Astrocyte of the hippocampus (primary cell): ENCODE measurements around the gene KLHL28.
A peak's percentile ranks its signal among the peaks of the same experiment; 100 is the strongest.

Experiments
- DNase-seq: peaks from one replicate; pipeline ENCODE4 v3.0.0; 2011; ENCODE audit warnings: low read depth, low spot score

Gene KLHL28

DNA sequence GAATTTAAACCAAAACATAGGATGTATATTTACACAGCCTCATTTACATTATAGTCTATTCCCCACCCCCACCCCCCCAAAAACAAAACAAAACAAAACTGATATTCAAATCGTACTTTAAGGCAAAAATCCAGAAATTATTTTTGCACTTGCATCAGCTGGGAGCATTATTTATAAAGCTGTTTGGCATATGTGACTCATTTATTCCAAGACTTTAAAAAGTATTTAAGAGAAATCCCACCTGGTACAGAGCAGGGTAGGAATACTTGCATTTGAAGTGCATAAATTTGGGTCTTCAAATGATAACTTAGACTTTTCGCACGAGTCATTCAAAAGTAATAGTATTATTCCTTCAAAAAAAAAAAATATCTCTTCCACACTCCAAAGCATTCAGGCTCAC is 1.1 kb downstream of the KLHL28 start:
- no peak for DNase-seq

DNA sequence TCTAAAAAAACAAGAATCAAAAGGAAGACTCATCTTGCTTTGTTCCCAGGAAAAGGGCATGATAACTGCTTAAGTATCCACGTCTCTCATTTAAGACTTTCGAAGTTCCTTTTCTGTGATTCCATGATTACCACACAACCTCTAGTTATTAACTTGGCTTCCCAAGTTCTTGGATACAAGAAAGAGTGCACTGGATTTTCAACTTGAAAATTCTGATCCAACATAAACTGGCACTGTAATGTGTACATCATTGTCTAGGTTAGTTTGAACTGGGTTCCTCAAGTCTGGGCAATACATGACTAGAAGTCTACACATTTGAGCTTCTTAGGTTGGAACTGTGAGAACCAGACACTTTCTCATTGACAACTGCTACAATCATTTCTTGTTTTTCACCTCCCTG is 1.6 kb downstream of the KLHL28 start:
- no peak for DNase-seq

DNA sequence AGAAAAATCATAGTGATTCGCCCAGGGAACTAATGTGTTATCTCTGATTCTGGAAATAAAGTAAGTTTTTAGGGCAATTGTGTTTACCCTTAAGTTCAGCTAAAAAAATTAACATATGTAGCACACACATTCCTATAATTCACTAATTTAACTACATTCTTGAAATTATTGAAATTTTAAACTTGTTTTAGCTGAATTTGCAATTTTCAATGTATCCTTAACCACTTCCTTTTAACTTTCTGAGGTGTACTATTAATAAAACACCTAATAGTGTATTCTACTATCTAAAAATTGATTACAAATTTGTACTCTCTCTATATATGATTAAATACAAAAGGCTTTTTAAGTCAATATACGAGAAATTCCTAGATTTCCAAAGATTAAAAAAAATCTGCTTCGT is 2.2 kb downstream of the KLHL28 start:
- no peak for DNase-seq

DNA sequence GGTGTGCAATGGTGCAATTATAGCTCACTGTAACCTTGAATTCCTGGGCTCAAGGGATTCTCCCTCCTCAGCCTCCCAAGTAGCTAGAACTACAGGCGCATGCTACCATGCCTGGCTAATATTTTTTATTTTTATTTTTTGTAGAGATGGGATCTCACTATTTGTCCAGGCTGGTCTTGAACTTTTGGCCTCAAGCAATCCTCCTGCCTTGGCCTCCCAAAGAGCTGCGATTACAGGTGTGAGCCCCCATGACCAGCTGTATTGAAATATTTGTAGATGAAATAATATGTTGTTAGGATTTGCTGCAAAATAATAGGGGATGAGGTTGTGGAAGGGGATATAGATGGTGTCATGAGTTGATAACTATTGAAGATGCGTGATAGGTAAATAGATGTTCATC is 4.9 kb downstream of the KLHL28 start:
- DNase-seq: no peak

DNA sequence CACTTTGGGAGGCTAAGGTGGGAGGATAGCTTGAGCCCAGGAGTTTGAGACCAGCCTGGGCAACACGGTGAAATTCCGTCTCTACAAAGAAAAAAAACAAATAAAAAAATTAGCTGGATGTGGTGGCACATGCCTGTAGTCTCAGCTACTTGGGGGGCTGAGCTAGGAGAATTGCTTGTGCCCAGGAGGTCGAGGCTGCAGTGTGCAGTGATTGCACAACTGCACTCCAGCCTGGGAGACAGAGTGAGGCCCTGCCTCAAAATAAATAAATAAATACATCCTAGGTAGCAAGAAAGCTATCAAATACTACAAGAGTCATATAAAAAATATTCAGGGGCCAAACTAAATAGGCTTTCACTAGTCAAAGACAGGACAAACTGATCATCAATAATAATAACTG is 6.2 kb downstream of the KLHL28 start:
- DNase-seq: no peak

DNA sequence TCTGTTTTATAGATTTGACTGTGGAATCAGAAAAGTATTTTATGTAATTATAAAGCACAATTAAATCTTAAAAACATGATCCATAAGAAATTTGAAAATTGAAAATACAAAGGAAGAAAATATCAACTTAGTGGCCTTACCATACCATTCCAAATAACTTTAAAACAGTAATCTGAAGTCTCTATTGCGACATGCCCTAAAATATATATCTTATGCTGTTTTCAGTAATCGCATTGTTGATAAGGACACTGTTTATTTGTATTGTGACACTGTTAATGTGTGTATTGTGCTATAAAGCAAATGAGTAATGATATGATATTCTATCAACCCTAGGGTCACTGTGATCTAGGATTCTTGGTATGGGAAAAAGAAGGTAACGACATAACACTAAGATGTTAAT is 7.0 kb downstream of the KLHL28 start:
- DNase-seq: no peak

DNA sequence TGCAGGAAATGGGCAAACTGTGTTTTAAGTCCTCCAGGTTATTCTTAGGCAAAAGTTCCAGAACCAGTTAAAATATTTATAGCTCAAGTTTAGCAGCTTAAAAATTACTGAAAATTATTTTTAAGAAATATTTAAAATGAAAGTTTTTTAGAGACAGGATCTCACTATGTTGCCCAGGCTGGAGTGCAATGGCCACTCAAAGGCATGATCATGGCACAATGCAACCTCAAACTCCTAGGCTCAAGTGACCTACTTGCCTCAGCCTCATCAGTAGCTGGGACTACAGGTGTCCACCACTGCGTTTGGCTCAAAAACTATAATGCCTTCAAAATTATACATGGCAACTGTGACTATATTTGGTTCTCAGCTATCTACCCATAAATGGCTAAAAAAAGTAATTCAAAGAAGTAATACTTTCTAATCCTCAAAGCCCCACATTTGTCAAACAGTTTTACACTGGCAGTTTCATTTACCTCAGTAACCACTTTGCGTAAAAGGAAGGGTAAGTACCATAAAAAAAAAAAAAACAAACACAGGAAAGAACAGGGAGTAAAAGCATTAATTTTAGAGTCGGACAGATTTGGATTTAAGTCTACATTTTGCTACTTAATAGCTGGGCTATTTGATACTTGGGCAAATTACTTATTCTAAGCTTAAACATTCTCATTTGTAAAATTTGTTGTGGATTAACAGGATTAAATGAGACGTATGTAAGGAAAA is 9.2 kb downstream of the KLHL28 start:
- no peak for DNase-seq

DNA sequence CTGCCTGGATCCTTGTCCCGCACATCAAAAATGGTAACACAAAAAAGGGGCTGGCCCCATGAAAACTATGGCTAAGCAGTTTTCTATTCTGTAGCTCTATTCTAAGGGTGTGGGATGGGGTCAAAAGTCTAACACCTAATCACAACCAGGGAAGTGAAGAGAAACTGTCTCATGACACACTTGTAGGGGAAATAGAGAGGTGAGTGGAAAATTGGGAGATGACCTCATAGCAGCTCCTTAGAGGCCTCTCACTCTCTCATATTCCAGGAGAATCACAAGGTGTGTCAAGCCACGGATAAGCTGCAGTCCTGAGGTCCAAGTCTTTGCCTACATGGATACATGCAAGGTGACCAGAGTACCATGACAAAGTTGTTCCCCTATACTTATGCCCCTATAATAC is 10.7 kb downstream of the KLHL28 start:
- no peak for DNase-seq

DNA sequence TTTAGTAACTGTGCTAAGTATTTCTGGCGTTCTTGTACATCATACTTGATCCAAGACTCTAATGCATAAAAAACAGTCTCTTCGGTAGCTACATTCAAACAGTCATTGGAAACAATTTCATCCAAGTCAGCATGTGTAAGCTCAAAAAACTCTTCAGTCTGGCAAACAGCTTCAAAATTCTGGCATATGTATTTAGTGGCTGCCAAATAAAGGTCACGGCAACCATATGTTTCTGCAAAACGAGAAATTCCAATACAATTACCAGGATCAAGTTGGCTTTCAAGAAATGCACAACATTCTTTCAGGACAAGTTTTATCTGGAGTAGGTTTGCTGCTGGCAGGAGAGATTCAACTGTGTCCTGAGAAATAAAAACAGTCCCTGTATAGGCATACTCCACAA is 16.5 kb downstream of the KLHL28 start:
- peak; percentile 56 for DNase-seq

DNA sequence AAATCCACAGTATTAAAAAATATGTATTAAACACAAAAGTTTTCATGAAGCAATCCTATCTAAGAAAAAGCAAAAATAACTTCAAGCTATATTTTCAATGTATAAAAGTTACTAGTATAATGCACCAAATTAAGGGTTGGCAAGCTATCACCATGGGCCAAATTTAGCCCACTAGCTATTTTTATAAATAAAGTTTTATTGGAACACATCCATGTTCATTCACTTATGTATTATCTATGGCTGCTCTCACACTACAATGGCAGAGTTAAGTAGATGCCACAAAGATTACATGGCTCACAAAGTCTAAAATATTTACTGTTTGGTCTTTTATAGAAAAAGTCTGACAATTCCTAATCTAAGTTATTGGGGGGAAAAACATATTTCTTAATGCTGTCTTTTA is 17.6 kb downstream of the KLHL28 start:
- DNase-seq: no peak

DNA sequence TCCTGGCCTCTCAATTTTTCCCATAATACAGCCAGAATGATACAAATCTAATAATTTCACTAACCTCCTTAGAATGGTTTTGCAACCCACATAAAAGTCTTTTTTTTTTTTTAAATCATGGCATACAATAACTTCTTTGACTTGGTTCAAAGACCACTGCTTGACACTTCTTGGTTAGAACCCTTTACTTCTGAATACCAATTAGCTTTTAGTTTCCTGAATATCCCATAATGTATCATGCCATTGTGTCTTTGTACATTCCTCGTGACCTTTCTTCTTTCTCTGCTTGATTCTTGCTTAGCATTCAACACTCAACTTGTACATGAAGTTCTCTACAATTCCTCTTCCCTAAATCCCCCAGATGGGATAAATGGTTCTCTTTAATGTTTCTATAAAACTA is 19.3 kb downstream of the KLHL28 start:
- no peak for DNase-seq

DNA sequence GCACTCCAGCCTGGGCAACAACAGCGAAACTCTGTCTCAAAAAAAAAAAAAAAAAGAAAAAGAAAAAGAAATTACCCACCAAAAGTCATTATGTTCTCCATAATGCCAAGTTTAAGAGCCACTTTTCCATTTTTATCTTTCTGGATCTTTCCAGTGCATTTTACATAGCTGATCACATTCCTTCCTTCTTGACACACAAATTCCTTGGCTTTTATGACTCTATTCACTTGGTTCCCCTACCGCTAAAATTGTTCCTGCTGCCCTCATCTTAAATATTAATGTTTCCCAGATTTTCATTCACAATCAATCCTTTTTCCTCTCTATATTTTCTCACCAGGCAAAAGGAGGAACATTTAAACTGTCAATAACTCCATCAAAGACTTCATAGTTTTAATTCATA is 20.2 kb downstream of the KLHL28 start:
- DNase-seq: no peak

DNA sequence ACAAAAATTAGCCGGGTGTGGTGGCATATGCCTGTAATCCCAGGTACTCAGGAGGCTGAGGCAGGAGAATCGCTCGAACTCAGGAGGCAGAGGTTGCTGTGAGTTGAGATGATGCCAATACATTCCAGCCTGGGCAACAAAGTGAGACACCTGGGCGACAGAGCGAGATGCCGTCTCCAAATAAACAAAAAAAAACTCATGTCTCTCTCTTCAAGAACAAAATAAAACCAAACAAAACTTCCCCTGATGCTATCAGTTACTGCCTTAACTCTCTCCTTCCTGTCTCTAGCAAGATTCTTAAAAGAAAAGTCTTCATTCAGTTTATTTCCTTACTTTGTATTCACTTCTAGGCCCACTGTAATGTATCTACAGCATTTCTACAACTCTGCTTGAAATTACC is 20.8 kb downstream of the KLHL28 start:
- DNase-seq: no peak

DNA sequence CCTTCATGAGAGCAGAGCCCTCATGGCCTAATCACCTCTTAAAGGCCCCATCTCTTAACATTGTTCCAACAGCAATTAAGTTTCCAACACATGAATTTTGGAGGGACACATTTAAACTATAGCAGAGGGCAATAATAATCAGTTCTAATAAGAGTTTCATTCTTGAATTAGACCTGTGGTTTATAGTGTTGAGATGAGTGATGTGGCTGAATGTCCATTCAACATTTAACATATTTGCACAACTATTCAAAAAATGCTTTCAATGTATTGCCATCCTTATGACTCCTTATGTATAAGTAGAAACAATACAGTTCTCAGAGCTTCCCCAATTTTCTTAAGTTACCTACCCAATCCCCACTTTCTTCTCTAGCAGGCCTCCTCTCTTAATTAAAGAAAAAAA is 21.5 kb downstream of the KLHL28 start:
- DNase-seq: no peak

DNA sequence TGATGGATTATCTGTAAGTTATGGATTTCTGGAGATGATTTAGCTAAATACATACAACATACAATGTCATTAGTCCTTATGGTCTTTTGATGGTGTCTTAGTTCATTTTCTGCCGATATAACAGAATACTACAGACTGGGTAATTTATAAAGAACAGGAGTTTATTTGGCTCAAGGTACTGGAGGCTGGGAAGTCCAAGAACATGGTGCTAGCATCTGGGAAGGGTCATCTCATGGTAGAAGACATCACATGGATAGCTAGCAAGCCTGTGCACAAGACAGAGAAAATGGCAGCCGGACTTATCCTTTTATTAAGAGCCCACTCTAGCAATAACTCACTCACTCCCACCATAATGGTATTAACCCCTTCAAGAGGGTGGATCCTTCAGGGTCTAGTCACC is 24.2 kb downstream of the KLHL28 start:
- DNase-seq: no peak

DNA sequence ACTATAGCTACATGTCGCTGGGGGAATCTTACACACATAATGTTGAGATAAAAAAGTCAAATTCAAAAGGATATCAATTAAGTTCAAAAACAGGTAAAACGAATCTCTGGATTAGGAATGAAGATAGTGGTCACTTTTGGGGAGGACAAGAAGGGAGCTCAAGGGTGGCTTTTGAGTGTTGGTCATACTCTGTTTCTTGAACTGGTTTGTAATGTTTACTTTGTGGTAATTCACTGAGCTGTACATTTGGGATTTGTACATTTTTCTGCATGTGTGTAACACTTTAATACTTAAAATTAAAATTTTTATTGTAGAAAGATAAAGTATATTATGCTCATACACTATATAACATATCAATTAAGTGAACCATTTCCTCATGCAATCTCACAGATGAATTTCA is 26.6 kb downstream of the KLHL28 start:
- no peak for DNase-seq

DNA sequence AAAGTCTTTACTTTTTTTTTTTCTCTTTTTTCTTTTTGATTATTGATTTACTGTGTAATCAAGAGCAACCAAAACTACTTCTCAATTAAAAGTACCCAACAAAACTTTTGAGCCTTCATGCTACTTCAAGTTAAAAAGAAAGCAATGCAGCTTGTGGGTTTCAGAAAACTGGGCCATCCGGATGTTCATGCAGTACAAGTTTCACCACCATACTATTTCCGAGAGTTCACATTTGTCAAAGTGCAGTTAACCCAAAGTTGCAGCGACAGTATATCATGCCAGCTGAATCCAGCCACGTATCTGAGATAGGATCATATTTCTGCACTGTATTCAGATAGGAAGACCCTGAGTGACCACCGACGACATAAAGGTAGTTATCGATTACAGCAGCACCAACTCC is 33.0 kb downstream of the KLHL28 start:
- DNase-seq: no peak

DNA sequence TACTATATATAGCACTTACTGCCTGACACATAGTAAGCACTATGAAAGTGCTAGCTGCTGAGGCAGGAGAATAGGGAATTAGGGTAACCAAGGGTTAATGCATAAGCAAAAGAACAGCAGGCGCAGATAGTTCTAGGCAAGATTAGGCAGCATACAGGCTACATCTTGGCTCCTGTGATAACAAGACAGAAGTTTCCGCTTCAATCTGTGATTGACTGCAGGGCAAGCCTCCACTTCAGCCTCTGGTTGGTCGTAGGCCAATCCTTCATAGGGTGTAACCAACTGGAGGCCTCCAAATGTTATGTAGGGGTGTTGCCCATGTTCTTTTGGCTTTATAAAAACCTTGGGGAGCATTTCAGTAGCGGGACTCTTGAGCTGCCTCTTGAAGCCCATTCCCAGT is 46.9 kb downstream of the KLHL28 start:
- peak; percentile 15 for DNase-seq

DNA sequence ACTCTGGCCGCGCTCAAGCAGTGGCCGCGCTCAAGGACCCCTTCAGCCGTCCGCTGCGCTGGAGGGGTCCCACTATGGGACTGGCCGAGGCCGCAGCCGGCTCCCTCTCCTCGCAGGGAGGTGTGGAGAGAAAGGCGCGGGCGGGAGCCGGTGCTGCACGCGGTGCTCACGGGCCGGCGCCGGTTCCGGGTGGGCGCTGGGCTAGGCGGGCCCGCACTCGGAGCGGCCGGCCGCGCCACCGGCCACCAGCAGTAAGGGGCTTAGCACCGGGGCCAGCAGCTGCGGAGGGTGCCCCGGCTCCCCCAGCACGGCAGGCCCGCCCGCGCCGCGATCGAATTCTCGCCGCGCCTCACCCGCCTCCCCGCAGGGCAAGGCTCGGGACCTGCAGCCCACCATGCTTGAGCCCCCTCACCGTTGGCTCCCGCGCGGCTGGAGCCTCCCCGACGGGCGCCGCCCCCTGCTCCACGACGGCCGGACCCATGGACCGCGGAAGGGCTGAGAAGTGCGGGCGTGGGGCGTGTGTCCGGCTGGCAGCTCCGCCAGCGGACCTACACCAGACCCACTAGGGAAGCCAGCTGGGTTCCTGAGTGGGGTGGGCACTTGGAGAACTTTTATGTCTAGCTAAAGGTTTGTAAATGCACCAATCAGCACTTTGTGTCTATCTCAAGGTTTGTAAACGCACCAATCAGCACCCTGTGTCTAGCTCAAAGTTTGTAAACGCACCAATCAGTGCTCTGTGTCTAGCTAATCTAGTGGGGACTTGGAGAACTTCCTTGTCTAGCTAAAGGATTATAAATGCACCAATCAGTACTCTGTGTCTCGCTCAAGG is 49.5 kb downstream of the KLHL28 start:
- peak; percentile 39 for DNase-seq

DNA sequence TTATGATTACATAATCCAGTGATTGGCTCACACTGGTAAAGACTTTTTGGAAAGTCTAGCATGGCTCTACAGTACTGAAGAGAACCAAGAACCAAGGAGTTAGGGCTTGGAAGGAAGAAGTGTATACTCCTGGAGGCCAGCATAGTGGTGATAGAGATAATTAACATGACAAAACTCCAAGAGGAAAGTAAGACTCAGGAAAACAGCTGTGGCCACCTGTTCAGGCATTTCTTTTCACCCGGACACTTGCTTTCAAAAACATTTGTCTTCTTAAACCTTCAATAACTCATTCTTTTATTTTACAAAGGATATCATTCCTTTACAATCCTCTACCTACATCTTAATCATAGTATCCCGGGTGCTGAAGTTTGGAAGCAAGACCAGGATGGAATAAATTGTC is 50.9 kb downstream of the KLHL28 start:
- no peak for DNase-seq

DNA sequence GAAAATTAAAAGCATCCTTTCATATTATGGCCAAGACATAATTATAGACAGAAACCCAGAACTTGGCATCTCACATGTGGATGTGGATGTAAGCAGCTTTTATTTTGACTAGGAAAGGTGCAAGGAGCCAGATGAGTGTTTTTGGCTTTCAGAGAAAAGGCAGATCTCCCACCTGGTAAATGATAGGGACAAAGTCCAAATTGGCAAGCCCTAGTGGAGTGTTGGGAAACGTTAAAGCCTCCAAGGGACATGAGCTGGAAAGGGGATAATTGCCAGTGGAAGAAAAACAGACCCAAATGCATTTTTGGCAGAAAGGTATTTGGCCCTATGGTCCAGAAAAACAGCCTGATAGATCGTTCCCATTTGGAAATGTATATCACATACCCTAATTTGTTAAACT is 60.1 kb downstream of the KLHL28 start:
- no peak for DNase-seq

DNA sequence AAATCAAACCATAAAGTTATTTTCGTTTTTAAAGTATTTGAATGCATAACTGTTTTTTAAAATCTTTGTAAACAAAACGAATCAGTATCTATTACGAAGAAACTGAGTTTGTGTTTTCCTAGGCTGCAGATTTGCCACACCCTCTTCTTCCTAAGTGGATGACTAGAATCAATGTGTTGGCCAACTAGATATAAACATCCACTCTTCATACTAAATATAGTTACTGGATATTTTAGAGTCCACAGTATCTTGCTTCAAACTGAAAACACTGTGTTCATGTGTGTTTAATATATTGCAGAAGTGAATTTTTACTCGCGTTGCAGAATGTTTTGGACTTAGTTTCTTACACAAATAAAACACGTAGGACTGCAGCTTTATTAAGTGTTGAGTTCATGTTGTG is 63.2 kb downstream of the KLHL28 start:
- no peak for DNase-seq

DNA sequence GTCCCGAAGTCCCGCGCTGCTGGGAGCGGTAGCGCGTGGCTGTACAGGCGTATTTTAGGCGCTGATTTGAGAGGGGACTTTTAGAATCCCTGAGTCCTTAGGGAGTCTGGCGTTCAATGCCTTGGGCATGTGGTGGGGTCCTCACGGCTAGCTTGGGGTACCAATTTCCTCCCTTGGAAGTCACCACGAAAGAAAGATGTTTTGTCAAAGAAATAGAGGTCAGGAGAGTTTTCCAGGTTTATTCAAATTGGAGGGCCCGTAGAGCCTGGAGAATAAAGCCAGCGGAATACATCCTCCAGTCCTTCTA is 63.9 kb downstream of the KLHL28 start:
- DNase-seq: no peak
